Right forelimb (tissue), 1 donor: Measurements from ENCODE around the gene PFKFB1.

ENCODE experiments used
- DNase-seq: peaks from one replicate; pipeline ENCODE4 v3.0.0-alpha.2; 2018

PFKFB1 gene

DNA sequence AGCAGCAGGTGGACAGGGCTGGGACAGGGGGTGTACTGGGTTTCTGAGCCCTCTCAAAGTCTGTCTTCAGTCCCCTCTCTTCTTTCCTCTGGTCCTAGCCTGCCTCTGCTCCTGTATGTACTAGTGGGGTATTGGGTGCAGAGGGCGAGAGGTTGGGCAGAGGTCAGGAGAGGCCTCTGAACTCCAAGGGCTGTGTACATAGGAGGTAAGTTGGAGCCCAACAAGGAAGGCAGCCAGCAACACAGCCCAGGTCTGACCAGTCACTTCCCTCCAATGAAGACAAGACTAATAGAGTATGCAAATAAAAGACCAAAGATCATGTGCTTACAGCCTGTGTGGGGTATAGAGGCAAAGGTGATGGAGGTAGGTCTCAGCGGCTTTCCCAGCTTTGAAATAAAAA, at the start of gene PFKFB1:
Gene PFKFB1 (minus strand): TSS at position 90 of the 400 bp plus-strand sequence. CDS start 181 bp downstream, outside the sequence.
- DNase-seq: no peak

DNA sequence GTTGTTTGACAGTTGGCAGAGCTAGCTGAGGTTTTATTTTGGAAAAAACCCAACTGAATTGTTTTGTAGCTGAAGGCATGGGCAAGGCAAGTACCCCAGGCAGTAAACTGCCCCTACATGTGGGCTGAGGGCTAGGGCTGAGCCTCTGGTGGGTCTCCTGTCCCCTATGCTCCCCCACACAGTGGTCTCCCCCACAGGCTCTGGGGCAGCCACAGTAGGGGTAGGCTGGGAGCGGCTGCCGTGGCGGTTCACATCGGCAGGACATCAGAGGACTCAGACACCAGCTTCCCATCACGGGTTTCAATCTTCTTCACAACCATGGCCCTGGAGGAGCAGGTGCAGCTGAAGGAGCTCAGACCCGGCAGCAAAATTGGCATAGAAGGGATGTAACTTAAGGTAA, 47.5 kb upstream of the PFKFB1 start:
- DNase-seq: no peak

DNA sequence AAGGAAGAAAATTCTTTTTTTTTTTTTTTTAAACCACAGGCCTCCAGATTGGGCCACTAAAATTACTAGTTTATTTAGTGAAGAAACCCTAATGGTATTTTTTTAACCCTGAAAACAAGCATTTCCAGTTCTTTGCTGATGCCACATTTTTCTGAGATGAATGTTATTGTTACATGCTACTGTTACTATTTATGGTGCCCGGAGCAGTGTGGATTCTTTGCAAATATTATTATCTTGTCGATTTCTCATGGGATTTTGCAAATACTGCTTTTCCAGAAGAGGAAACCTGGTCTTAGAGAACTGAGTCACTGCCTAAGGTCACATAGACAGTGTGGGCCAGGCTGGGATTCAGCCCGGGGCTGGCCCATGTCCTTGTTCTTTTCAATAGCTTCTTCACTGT, 45.5 kb upstream of the PFKFB1 start:
- DNase-seq: no peak

GRCh38 chrX:55033429-55033828, 39.4 kb upstream of the PFKFB1 start:
- no peak for DNase-seq

DNA sequence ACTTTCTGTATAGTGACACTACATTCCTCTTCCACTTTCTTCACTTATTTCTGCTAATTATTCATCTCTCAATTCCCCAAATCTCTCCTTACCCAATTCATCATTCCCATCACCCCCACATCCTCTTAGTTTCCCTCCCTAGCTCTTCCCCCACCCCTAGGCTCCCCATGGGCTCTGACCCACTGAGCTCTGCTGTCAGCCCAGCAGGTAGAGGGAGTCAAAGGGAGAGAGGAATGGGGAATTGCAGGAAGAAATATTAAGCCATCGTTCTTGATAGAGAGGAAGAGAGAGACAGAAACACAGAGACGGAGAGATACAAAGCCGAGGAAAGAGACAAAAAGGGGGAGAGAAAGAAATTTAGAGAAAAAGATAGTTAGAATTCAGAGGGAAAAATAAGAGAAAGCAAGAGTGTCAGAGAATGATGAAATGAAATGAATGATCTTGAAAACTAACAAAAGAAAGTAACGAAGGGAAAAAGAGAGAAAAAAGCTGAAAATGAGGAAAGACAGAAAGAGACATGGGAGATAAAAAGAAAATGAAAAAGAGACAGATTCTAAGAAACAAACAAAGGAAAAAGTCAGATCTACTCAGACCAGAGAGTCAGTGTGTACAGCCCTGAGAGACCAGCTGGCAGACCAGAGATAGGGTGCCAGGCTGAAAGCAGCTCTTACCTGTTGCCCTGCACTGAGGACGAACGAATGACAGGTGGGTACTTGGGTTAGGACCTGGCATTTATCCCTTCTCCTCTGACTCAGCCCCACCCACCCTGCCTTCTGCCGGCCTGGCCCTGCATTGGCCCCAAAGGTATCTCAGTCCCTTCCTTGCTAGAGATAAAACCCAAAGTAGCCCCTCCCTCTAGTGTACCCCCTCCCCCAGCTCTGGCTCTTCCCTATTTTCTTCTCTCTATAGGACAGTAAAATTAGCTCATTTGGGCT, 36.5 kb upstream of the PFKFB1 start, which contains the start of gene ALAS2:
Gene ALAS2 (minus strand): TSS at position 707 of the 935 bp plus-strand sequence. CDS start 4,977 bp downstream, outside the sequence.
- DNase-seq: no peak

DNA sequence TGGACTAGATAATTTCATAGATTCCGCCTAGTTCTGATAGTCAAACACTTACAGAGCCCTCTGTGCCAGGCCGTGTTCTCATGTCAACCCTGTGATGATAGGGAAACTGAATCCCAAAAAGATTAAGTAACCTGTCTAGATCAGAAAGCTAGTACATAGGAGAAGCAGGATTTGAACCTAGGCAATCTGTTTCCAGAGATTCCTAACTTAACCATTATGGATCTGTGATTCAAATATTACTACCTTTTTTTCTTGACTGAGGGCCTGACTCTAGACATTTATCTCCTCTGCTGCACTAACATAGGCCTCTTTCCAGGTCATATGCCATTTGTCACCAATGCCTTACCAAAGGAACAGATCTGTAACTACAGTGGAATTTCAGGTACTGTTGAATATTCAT, 35.3 kb upstream of the PFKFB1 start:
- no peak for DNase-seq

- no peak for DNase-seq
Measured at GRCh38 chrX:55028611-55029010, 34.6 kb upstream of the PFKFB1 start.

GRCh38 chrX:55028040-55028439, 34.1 kb upstream of the PFKFB1 start:
- DNase-seq: no peak

DNA sequence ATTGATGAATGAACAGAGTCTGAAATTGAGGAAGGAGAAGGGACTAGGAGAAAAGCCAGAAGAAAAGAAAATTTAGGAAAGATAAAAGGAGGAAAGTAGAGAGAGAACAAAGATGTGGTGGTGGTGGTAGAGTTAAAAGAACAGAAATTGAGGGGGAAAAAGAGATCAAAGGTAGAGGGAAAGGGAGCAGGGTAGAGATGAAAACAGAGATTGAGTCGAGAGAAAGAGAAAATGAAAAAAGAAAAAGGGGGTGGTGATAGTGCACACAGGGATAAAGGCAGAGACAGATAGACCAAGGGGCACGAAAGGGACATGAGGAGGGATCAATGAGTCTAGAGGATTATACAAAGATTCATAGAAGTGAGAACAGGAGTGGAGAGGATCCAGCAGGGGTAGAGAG, 32.9 kb upstream of the PFKFB1 start:
- no peak for DNase-seq

DNA sequence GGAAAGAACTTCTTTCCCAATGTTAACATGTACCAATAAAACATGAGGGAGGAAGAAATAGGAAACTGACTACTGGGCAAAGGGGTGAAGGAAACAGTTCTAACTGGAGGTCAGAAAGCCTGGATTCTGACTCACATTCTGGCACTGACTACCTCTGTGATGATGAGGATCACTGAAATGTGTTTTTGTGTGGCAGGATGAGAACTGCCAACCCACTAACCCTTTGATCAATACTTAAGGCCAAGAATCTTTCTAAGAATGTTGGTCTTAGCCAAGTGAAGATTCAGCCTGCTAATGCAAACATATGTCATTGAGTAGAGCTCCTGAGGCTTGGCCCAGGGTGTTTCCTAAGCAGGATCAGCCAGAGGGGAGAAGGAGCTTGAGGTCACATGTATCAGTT, 32.2 kb upstream of the PFKFB1 start:
- no peak for DNase-seq

DNA sequence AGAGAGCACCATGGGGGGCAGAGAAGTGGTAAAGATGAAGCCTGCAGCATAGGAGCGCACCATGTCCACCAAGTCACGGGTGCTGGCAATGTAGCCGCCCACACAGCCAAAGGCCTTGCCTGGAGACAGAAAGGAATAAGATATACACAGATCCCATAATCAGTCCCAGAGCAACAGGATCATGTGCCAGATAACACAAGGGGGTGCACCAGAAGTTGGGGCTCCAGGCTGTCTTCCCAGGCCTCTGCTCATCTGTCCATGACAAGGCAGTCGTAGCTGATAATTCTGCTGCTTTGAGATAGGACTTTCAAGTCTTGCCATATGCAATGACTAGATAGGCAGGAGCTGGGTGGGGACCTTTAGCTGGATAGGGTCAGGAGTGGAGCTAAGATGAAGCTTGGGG, 20.9 kb upstream of the PFKFB1 start:
- DNase-seq: no peak

GRCh38 chrX:55011294-55011693, 17.3 kb upstream of the PFKFB1 start:
- no peak for DNase-seq

- DNase-seq: no peak
Measured at GRCh38 chrX:55008571-55009358, 14.8 kb upstream of the PFKFB1 start.

GRCh38 chrX:55007656-55008055, 13.7 kb upstream of the PFKFB1 start:
- DNase-seq: no peak

DNA sequence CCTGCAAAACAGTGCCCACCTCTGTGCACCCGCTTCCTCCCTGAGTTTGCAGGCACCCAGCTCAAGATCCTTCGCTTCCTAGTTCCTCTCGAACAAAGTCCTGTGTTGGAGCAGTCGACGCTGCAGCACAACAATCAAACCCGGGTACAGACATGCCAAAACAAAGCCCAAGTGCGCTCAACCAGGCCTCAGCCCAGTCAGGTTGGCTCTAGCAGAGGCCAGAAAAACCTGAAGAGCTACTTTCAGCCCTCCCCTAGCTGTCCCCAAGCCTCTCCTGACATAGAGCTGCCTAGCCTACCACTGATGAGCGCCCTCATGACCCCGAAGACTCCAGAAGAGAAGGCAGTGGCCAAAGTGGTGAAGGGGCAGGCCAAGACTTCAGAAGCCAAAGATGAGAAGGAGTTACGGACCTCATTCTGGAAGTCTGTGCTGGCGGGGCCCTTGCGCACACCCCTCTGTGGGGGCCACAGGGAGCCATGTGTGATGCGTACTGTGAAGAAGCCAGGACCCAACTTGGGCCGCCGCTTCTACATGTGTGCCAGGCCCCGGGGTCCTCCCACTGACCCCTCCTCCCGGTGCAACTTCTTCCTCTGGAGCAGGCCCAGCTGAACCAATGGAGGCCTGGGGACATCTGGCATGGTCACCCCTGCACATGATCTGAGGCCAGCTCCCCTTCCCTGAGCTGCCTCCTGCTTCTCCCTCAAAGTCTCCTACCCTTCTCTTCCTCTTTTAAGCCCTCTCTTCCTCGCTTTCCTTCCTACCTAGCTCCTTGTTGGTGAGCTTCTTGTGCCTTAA, 13.0 kb upstream of the PFKFB1 start:
- DNase-seq: no peak

- no peak for DNase-seq
Measured at GRCh38 chrX:55005256-55005655, 11.3 kb upstream of the PFKFB1 start.

- no peak for DNase-seq
Measured at GRCh38 chrX:55004231-55004630, 10.2 kb upstream of the PFKFB1 start.

DNA sequence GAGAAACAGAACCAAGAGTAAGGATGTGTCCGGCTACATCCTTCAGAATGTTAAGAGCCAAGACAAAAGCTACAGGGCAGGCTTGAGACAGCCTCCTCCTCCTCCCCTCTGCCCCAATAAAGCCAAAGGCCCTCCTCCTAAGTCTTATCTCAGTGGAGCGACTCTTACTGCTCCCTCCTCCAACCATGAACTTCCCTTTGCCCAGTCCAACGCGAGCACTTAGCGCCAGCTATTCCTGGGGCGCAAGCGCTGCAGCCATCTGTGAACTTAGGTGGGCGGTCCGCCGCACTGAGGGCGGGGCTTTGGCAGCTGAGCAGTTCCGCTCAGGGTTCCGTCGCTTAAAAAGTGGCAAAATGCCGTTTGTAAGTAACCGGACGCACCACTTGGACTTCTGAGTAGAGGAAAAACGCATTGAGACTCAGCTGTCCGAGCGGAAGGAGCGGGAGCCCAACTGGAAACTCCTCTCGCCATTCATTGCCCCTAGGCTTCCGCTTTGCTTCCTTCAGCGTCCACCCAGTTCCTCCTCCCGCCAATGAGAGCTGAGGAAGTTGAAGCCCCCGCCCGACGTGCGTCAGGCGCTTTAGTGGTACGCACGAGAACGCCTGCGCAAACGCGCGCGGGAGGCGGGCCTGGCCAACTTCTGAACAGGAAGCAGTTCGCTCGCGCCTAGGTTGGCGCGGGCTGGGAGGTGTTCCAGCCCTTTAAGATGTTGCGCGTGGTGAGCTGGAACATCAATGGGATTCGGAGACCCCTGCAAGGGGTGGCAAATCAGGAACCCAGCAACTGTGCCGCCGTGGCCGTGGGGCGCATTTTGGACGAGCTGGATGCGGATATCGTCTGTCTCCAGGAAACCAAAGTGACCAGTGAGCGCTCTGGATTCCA, 6.0 kb upstream of the PFKFB1 start, which contains the start of gene APEX2:
Gene APEX2 (plus strand): TSS at position 647 of the 882 bp plus-strand sequence. CDS start 60 bp downstream, at position 707.
- DNase-seq: peak; percentile 89

DNA sequence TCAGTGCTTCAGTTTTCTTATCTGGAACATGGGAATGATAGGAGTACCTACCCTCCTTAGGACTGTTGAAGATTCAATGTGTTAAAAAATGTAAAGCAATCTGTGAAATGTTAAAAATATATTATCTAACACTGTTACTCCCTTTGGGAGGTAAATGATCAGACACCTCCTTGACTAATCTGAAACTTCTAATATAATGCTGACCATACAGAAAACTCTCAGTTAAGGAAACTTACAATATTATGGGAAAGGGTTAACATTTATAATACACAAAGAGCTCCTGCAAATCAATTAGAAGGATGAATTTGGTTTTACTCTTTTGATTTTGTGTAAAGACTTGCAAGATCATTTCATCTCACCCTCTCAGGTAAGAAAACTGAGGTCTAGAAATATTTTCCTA, 1.6 kb upstream of the PFKFB1 start:
- DNase-seq: no peak

- no peak for DNase-seq
Measured at GRCh38 chrX:54994668-54995351, 822 bp upstream of the PFKFB1 start.
